ENCODE measurements around the gene TXNL4A.

GRCh38 chr18:79955302-79956075, 32.9 kb downstream of the TXNL4A start:
- TF ChIP-seq CTCF (conservative IDR thresholded peaks at IDR 0.05), result no peak
- TF ChIP-seq ZFX (IDR thresholded peaks at IDR 0.05), result no peak
